C4-2B (cell line): ENCODE measurements around the gene PRKCB.

Experiments
- ZFX ChIP-seq: fragments of 450-650 bp; IDR thresholded peaks from 2 replicates; pipeline ENCODE4 v1.6.1; 2017
- TF ChIP-seq, protein P1 (sequence below): fragments of 450-650 bp; conservative IDR thresholded peaks from 2 replicates; pipeline ENCODE4 v1.5.1; 2017; ENCODE audit warnings: mild to moderate bottlenecking

DNA sequence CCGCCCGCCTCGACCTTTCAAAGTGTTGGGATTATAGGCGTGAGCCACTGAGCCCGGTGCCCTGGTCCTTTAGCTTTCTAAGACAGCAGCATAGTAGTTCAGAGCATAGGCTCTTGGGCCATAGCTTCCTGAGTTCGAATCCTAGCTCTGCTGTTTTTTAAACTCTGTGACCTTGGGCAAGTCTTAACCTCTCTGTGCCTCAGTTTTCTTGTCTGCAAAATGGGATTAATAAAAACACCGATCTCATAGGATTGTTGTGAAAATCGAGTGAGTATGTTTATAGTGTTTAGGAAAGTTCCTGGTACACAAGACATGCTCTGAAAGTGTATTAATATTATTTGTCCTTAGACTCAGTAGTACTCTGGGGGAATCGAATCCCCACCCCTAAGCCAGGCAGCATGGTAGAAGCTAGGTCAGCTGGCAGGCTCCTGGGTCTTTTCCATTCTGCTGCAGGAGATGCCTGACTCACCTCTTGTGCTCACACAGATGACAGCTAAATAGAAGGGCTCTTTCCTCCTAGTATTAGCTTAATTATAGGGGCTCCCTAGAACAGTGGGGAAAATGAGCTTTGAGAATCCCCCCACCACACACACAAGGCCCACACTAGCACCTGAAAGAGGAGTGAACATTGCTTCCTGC is 44.1 kb downstream of the PRKCB start:
- TF ChIP-seq, protein P1, sequence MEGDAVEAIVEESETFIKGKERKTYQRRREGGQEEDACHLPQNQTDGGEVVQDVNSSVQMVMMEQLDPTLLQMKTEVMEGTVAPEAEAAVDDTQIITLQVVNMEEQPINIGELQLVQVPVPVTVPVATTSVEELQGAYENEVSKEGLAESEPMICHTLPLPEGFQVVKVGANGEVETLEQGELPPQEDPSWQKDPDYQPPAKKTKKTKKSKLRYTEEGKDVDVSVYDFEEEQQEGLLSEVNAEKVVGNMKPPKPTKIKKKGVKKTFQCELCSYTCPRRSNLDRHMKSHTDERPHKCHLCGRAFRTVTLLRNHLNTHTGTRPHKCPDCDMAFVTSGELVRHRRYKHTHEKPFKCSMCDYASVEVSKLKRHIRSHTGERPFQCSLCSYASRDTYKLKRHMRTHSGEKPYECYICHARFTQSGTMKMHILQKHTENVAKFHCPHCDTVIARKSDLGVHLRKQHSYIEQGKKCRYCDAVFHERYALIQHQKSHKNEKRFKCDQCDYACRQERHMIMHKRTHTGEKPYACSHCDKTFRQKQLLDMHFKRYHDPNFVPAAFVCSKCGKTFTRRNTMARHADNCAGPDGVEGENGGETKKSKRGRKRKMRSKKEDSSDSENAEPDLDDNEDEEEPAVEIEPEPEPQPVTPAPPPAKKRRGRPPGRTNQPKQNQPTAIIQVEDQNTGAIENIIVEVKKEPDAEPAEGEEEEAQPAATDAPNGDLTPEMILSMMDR: no peak
- TF ChIP-seq ZFX: no peak
